GM10248 (cell line): ENCODE measurements around the gene ABLIM2.
"Not testable (repeated sequence)": the region's sequence is repeated elsewhere in the genome, so short reads cannot be mapped to it uniquely, and the experiment has no call there.

Experiments
- CTCF ChIA-PET: fragments of 300-600 bp; sonication (Branson Sonifier 250); formaldehyde crosslinking; extraction: SDS; loops from one replicate; lab custom pipeline; 2021; ENCODE audit warnings: antibody characterized with exemption; lab: Yijun Ruan, JAX
- POLR2A ChIA-PET: fragments of 350-650 bp; sonication (Branson Sonifier 250); formaldehyde crosslinking; extraction: SDS; loops from one replicate; lab custom pipeline; 2020; ENCODE audit warnings: antibody characterized with exemption; lab: Yijun Ruan, JAX
- DNase-seq: peaks from one replicate; pipeline ENCODE4 v3.0.0; 2012; ENCODE audit errors: extremely low spot score
- CTCF ChIP-seq: IDR thresholded peaks from 2 replicates; pipeline ENCODE4 v1.5.1; 2012; ENCODE audit warnings: mild to moderate bottlenecking, low read depth; ENCODE audit errors: extremely low read depth, missing control alignments, control extremely low read depth

The ABLIM2 gene

GRCh38 chr4:7918981-7919380, 239.6 kb downstream of the ABLIM2 start:
- ChIA-PET CTCF (no interaction called here), POLR2A (no interaction called here)
- no peak for DNase-seq
- TF ChIP-seq CTCF, result no peak

GRCh38 chr4:7918187-7918586, 240.4 kb downstream of the ABLIM2 start:
- CTCF ChIA-PET, POLR2A ChIA-PET, DNase-seq: not testable (repeated sequence)

- TF ChIP-seq CTCF, result no peak
- ChIA-PET POLR2A (no interaction called here), CTCF (no interaction called here)
- DNase-seq, result no peak
Measured at GRCh38 chr4:7917669-7918068, 240.9 kb downstream of the ABLIM2 start.

- DNase-seq, result no peak
- ChIA-PET POLR2A (no interaction called here), CTCF (no interaction called here)
- no peak for TF ChIP-seq CTCF
Measured at GRCh38 chr4:7915875-7916242, 242.8 kb downstream of the ABLIM2 start.
